Adipocyte (in vitro differentiated cells): ENCODE data around the gene PLSCR2.
A peak's percentile ranks its signal among the peaks of the same experiment; 100 is the strongest.
"Not testable (repeated sequence)": the region's sequence is repeated elsewhere in the genome, so short reads cannot be mapped to it uniquely, and the experiment has no call there.

ENCODE experiments used
- DNase-seq: peaks from one replicate; pipeline ENCODE4 v3.0.0-alpha.2; 2015; ENCODE audit warnings: low read depth
- H3K27me3 ChIP-seq: replicated peaks from 2 replicates; pipeline ENCODE4 v1.7.0; 2013; ENCODE audit warnings: mild to moderate bottlenecking, low read length, moderate library complexity; ENCODE audit not compliant: control insufficient read depth, insufficient read depth
- H3K36me3 ChIP-seq: 2 replicates; pipeline ENCODE4 v1.7.0; 2013; ENCODE audit warnings: low read length, mild to moderate bottlenecking, moderate library complexity; ENCODE audit not compliant: control insufficient read depth, insufficient read depth, severe bottlenecking
- H3K4me1 ChIP-seq: 2 replicates; pipeline ENCODE4 v1.7.0; 2013; ENCODE audit warnings: mild to moderate bottlenecking, low read length, moderate library complexity; ENCODE audit not compliant: control insufficient read depth, insufficient read depth
- H3K4me3 ChIP-seq: 2 replicates; pipeline ENCODE4 v1.7.0; 2013; ENCODE audit warnings: mild to moderate bottlenecking, low read length, moderate library complexity
- H3K9ac ChIP-seq: 2 replicates; pipeline ENCODE4 v1.7.0; 2013; ENCODE audit warnings: mild to moderate bottlenecking, low read length, moderate library complexity
- H3K9me3 ChIP-seq: 2 replicates; pipeline ENCODE4 v1.7.0; 2013; ENCODE audit warnings: mild to moderate bottlenecking, low read length, moderate library complexity; ENCODE audit not compliant: control insufficient read depth

The PLSCR2 gene

GRCh38 chr3:146454796-146455195 is 14.6 kb downstream of the PLSCR2 start:
- Histone ChIP-seq H3K27me3 (no peaks in the 10 kb centered on the region), H3K4me3 (peak overlapping the region; percentile 23), H3K4me1 (peaks cover 23% of the 10 kb centered on the region), H3K9ac (no peak overlapping the region), H3K36me3 (no peaks in the 10 kb centered on the region), H3K9me3 (no peaks in the 10 kb centered on the region)
- no peak for DNase-seq

GRCh38 chr3:146449613-146450012 is 19.7 kb downstream of the PLSCR2 start:
- peaks cover 14% of the 10 kb centered on the region for H3K4me1 ChIP-seq
- H3K27me3 ChIP-seq: no peaks in the 10 kb centered on the region
- no peak for DNase-seq
- H3K9ac ChIP-seq: no peak overlapping the region
- no peaks in the 10 kb centered on the region for H3K36me3 ChIP-seq
- H3K4me3 ChIP-seq: no peak overlapping the region
- peaks cover 14% of the 10 kb centered on the region for H3K9me3 ChIP-seq

DNA sequence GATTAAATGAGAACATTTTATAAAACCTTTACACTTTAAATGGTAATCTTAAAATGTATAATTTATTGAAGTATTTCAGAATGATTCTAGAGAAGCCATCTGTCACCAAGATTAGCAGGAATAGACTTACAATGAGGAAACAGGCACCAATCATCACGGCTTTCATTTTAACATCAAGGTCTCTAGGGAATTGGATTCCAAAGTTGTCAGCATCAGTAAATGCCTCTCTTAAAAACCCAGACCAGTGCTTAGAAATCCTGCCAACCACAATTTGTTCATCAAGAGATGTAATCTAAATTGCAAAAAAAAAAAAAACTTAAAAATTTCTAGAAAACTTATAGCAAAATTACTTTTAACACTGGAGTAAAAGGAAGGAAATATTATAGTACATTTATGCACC is 20.3 kb downstream of the PLSCR2 start:
- H3K4me3 ChIP-seq: no peak overlapping the region
- H3K9ac ChIP-seq: no peak overlapping the region
- H3K4me1 ChIP-seq: peaks cover 9% of the 10 kb centered on the region
- no peaks in the 10 kb centered on the region for H3K36me3 ChIP-seq
- H3K9me3 ChIP-seq: peaks cover 14% of the 10 kb centered on the region
- H3K27me3 ChIP-seq: no peaks in the 10 kb centered on the region
- DNase-seq: no peak

DNA sequence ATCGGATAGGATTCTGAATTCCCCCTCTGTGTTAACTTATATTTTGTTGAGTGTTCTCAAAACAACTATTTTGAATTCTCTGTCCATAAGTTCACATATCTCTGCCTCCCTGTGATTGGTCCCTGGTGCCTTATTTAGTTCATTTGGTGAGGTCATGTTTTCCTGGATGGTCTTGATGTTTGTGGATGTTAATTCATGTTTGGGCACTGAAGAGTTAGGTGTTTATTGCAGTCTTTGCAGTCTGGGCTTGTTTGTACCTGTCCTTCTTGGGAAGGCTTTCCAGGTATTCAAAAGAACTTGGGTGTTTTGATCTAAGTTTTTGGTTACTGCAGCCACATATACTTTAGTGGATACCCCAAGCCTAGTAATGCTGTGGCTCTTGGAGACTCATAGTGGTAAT is 23.3 kb downstream of the PLSCR2 start:
- Histone ChIP-seq H3K4me1 (no peaks in the 10 kb centered on the region), H3K9ac (no peak overlapping the region), H3K4me3 (no peak overlapping the region), H3K9me3 (peaks cover 14% of the 10 kb centered on the region), H3K36me3 (no peaks in the 10 kb centered on the region), H3K27me3 (no peaks in the 10 kb centered on the region)
- DNase-seq: no peak

DNA sequence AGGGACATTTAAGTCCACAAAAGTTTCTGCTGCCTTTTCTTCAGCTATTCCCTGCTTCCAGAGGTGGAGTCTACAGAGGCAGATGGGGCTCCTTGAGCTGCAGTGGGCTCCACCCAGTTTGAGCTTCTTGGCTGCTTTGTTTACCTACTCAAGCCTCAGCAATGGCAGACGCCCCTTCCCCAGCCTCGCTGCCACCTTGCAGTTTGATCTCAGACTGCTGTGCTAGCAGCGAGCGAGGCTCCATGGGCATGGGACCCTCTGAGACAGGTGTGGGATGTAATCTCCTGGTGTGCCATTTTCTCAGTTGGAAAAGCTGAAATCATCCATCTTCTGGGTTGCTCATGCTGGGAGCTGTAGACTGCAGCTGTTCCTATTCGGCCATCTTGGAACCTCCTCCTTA is 29.1 kb downstream of the PLSCR2 start:
- not testable (repeated sequence) for H3K4me1 ChIP-seq, DNase-seq, H3K9ac ChIP-seq, H3K36me3 ChIP-seq, H3K9me3 ChIP-seq, H3K27me3 ChIP-seq, H3K4me3 ChIP-seq

GRCh38 chr3:146432066-146432465 is 37.3 kb downstream of the PLSCR2 start:
- no peak overlapping the region for H3K9ac ChIP-seq
- no peak overlapping the region for H3K4me3 ChIP-seq
- H3K4me1 ChIP-seq: peaks cover 4% of the 10 kb centered on the region
- H3K27me3 ChIP-seq: no peaks in the 10 kb centered on the region
- H3K9me3 ChIP-seq: no peaks in the 10 kb centered on the region
- DNase-seq: no peak
- no peaks in the 10 kb centered on the region for H3K36me3 ChIP-seq

DNA sequence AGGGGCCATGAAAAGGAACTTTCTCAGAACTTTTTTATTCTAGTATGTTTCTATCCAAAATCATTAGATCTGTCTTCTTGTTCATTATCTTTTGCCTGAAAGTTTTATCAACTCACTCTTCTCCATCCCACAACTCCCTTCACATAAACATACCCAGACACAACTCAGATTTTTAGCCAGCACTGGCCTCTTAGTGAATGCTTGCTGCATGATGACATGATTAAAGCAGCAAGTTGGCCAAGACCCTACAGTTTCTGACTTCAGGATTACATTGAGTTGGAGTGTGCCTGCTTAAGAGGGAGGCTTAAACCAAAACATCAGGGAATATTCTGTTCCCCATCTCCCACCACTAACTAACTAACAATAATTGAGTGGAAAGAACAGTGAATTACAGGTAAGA is 38.1 kb downstream of the PLSCR2 start:
- DNase-seq: peak; percentile 64
- H3K4me3 ChIP-seq: no peak overlapping the region
- H3K4me1 ChIP-seq: peaks cover 4% of the 10 kb centered on the region
- H3K9me3 ChIP-seq: no peaks in the 10 kb centered on the region
- no peaks in the 10 kb centered on the region for H3K36me3 ChIP-seq
- no peak overlapping the region for H3K9ac ChIP-seq
- H3K27me3 ChIP-seq: no peaks in the 10 kb centered on the region

DNA sequence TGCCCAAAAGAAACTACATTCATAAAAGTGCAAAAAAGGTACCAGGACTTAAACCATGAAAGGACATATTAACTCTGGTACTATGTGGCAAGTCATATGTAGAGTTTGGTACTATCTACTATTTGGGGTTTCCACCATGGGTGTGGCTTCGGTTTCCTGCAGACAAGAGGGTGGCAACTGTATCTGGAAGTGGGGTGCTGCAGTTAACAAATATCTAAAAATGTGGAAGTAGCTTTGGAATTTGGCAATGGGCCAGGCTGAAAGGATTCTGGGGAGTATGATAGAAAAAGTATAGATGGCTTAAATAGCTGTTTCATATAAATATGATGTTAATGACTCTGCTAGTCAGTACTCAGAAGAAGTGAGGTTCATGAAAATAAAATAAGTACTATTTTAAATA is 44.0 kb downstream of the PLSCR2 start:
- Histone ChIP-seq H3K4me1 (peaks cover 22% of the 10 kb centered on the region), H3K27me3 (no peaks in the 10 kb centered on the region), H3K4me3 (no peak overlapping the region), H3K9me3 (no peaks in the 10 kb centered on the region), H3K9ac (no peak overlapping the region), H3K36me3 (no peaks in the 10 kb centered on the region)
- no peak for DNase-seq

DNA sequence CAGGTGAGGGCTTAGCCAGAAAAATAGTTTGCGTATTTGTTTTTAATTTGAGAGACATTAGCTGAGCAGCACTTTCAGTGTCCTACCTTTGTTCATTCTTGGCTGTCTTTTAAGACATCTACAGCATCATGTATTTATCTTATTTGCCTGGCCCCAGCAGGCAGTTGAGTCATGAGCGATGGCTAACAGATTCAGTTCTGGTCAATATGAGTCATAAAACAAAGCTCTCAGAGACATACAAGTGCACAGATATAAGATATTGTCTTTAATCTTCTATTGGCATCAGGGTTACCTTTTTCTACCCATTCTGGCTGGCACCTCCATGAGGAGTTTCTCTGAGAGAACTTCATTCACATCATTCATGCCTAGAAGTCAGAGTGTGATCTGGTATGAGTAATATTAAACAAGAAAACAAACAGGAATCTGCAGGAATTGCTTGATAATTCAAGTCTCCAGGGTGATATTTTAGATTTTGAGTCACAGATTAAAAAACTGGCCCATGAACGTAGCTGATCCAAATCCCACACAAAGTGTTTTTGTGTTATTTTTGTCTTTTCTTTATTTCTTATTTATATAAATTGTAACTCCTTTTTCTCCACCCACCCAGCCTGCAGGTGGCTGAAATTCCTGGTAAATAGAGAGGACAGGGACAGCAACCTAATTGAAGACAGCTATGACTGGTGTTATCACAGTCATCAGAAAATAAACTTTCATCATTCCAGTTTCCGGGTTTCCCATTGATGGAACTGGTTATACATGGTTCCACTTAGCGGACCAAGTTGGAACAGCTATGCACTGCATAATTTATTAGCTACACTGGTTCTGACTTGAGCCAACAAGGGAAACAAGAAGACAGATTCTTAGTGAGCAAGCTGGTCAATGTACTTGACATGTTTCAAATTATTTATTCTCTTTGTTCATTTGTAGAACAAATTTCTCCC is 47.3 kb downstream of the PLSCR2 start:
- H3K4me1 ChIP-seq: peaks cover 27% of the 10 kb centered on the region
- no peaks in the 10 kb centered on the region for H3K27me3 ChIP-seq
- no peaks in the 10 kb centered on the region for H3K36me3 ChIP-seq
- no peak overlapping the region for H3K4me3 ChIP-seq
- H3K9me3 ChIP-seq: no peaks in the 10 kb centered on the region
- DNase-seq: peak; percentile 63
- H3K9ac ChIP-seq: no peak overlapping the region

GRCh38 chr3:146416366-146416765 is 53.0 kb downstream of the PLSCR2 start:
- Histone ChIP-seq H3K4me1 (peaks cover 10% of the 10 kb centered on the region), H3K36me3 (no peaks in the 10 kb centered on the region), H3K27me3 (no peaks in the 10 kb centered on the region), H3K9me3 (peaks cover 11% of the 10 kb centered on the region), H3K9ac (no peak overlapping the region), H3K4me3 (no peak overlapping the region)
- no peak for DNase-seq

DNA sequence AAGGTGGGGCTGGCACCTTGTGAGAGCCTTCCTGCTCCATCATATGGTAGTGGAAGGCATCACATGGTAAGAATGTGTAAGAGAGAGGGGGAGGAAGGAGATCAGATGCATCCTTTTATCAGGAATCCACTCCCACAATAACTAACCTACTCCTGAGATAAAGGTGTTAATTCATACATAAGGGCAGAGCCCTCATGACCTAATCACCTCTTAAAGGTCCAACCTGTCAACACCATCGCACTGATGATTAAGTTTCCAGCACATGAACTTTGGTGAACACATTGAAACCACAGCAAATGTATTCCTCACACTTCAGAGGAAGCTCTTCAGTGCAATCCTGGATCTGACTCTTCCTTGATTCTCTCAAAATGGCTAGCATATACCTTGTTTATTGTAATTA is 55.4 kb downstream of the PLSCR2 start:
- Histone ChIP-seq H3K36me3 (no peaks in the 10 kb centered on the region), H3K27me3 (no peaks in the 10 kb centered on the region), H3K4me3 (no peak overlapping the region), H3K9me3 (peaks cover 11% of the 10 kb centered on the region), H3K9ac (no peak overlapping the region), H3K4me1 (peaks cover 9% of the 10 kb centered on the region)
- no peak for DNase-seq

DNA sequence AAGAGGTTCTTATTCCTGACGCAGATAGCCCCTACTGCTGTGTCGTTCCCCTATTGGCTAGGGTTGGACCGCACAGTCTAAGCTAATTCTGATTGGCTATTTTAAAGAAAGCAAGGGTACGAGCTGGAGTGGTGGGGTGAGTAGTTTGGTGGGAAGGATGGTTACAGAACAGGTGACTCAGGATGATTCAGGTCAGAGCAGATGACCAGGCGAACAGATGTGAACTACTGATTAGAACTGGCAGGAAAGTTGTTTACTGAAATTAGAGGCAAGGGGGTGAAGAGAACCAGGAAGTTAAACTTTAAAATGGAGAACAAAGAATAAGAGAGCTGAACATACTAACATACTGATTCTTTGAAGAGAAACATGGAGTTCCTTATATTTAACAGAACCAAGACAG is 56.6 kb downstream of the PLSCR2 start:
- not testable (repeated sequence) for H3K36me3 ChIP-seq, H3K27me3 ChIP-seq, H3K9ac ChIP-seq, H3K4me3 ChIP-seq, H3K4me1 ChIP-seq, DNase-seq
- H3K9me3 ChIP-seq: peaks cover 11% of the 10 kb centered on the region
